Adrenal gland (tissue), 12 donors: Measurements from ENCODE around the gene UROS. TPM values are rescaled to one million over a fixed set of nuclear protein-coding genes. Genes with fewer than 3 reads are reported as not detected.

ENCODE experiments used
- DNase-seq, 7 donors: peaks; one replicate each; pipeline ENCODE4 v3.0.0-alpha.2; 2019 to 2020
- H3K27ac ChIP-seq, 5 donors: fragments of 200-600 bp; sonication (generic) in 4 of 5; 1 replicate in 3 of 5; 2 replicates in 2 of 5; pipeline versions ENCODE4 v1.5.1 to v1.8.0; 2016 to 2020; ENCODE audit warnings: mild to moderate bottlenecking in 1 of 5
- H3K27me3 ChIP-seq: fragments of 200-600 bp; 2 replicates; pipeline ENCODE4 v1.8.0; 2021
- H3K36me3 ChIP-seq, 2 donors: fragments of 200-600 bp; replicated peaks in 1 of 2; 1 replicate in 1 of 2; 2 replicates in 1 of 2; pipeline versions ENCODE4 v1.5.1 to v1.8.0; 2018 to 2022
- H3K4me1 ChIP-seq, 2 donors: fragments of 200-600 bp; replicated peaks in 1 of 2; 1 replicate in 1 of 2; 2 replicates in 1 of 2; pipeline versions ENCODE4 v1.5.1 to v1.8.0; 2018 to 2021
- H3K4me3 ChIP-seq, 4 donors: fragments of 200-600 bp; sonication (generic) in 3 of 4; one replicate each; pipeline ENCODE4 v1.5.1; 2016 to 2018
- H3K9me3 ChIP-seq, 3 donors: fragments of 200-600 bp; sonication (generic) in 1 of 3; replicated peaks in 1 of 3; 1 replicate in 2 of 3; 2 replicates in 1 of 3; pipeline versions ENCODE4 v1.5.1 to v1.8.0; 2016 to 2021
- POLR2A ChIP-seq, 2 donors: fragments of 450-650 bp; IDR thresholded peaks; one replicate each; pipeline ENCODE4 v1.6.1; 2017; ENCODE audit warnings: antibody characterized with exemption in 2 of 2, mild to moderate bottlenecking in 2 of 2, moderate library complexity in 1 of 2
- WGBS, 4 donors: extraction: QIAGEN DNeasy Blood & Tissue Kit in 2 of 4; methylation state at CpG; one replicate each; pipeline versions ENCODE4 v1.1.5 to v1.1.7; 2013 to 2017; 5-methylcytosine and 5-hydroxymethylcytosine counted together
- intact Hi-C, 2 donors: fragments of 100-400 bp; cut with DNase I; formaldehyde crosslinking; loops; one replicate each; pipeline versions ENCODE4 v1.14.1 to v1.15.0; 2022 to 2023
- polyA plus RNA-seq, 3 donors: library from polyadenylated mRNA; stranded (reverse); fragments of 200-250 nt in 2 of 3; fragments of 350-450 nt in 1 of 3; fragmentation: Illumina TruSeq in 1 of 3; extraction: RNeasy Lipid Tissue Mini Kit (QIAGEN cat#74804) in 1 of 3; gene quantifications; one replicate each; pipeline ENCODE4 v1.2.3, GENCODE V29; 2013 to 2014
- total RNA-seq, 9 donors: library from RNA; depleted of rRNA in 4 of 9; stranded (reverse); fragments of >200 nt in 4 of 9; fragments of 120-200 nt in 1 of 9; fragmentation: NEBNext Ultra II Directional in 1 of 9; extraction: Animal tissue kit (Norgen Biotek cat#: 25700) in 1 of 9; gene quantifications; one replicate each; pipeline versions ENCODE4 v1.1.0 to v1.2.4, GENCODE V29; 2013 to 2023
- TF ChIP-seq, protein P1 (sequence below), 6 experiments: fragments of 450-650 bp in 4 of 6; fragments of 200-600 bp in 2 of 6; sonication (generic) in 1 of 6; IDR thresholded peaks; 1 replicate in 5 of 6; 2 replicates in 1 of 6; pipeline versions ENCODE4 v1.5.1 to v1.8.0; 2016 to 2021; ENCODE audit warnings: antibody characterized with exemption in 6 of 6, mild to moderate bottlenecking in 2 of 6, moderate library complexity in 1 of 6
- donor health status: healthy with polysubstance abuse.
- donor health status: Bipolar disorder and iron deficiency.
- donor health status: DM: yes; HTN: yes; CAD: no.
- donor health status: DM: no; HTN: no; CAD: no.
- donor health status: DM: no; HTN: no; CAD: no.
- donor health status: DM: yes; HTN: yes; CAD: no.

The UROS gene
- total and polyA plus RNA-seq, 12 donors, result 41.1 to 122 (median 60.7) TPM

DNA sequence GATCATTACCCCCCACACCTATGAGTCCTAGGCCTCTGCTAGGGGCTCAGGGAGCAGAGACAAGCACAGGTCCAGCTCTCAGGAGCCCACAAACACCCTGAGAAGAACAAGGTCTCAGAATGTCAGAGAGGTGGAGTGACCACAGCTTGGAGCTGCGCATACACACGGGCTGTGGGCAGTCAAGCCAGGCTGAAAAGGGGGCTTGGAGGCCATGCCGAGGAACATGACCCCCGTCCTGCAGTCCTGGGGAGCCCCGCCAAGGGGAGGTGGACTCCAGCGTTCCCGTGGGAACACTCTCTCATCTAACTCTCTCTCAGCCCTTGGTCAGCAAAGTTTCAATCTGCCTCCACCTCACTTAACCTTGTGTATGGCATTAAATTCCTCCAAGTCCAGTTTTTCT lies 39.6 kb downstream of the UROS start:
- Histone ChIP-seq H3K9me3 (no peaks in the 10 kb centered on the region), H3K36me3 (peaks cover 0 to 6% of the 10 kb centered on the region in 2 donors), H3K27ac (no peak overlapping the region), H3K4me3 (no peak overlapping the region), H3K27me3 (no peaks in the 10 kb centered on the region), H3K4me1 (no peaks in the 10 kb centered on the region)
- 89 to 95% (median 91%) methylated on average over 7 of the region's 7 CpGs for WGBS, 4 donors
- DNase-seq, result peak in 1 of 7 donors; percentile 3
- intact Hi-C loops, result no loop called here
- TF ChIP-seq POLR2A (IDR thresholded peaks at IDR 0.05), result no peak
- TF ChIP-seq, protein P1, sequence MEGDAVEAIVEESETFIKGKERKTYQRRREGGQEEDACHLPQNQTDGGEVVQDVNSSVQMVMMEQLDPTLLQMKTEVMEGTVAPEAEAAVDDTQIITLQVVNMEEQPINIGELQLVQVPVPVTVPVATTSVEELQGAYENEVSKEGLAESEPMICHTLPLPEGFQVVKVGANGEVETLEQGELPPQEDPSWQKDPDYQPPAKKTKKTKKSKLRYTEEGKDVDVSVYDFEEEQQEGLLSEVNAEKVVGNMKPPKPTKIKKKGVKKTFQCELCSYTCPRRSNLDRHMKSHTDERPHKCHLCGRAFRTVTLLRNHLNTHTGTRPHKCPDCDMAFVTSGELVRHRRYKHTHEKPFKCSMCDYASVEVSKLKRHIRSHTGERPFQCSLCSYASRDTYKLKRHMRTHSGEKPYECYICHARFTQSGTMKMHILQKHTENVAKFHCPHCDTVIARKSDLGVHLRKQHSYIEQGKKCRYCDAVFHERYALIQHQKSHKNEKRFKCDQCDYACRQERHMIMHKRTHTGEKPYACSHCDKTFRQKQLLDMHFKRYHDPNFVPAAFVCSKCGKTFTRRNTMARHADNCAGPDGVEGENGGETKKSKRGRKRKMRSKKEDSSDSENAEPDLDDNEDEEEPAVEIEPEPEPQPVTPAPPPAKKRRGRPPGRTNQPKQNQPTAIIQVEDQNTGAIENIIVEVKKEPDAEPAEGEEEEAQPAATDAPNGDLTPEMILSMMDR (IDR thresholded peaks at IDR 0.05), result no peak

DNA sequence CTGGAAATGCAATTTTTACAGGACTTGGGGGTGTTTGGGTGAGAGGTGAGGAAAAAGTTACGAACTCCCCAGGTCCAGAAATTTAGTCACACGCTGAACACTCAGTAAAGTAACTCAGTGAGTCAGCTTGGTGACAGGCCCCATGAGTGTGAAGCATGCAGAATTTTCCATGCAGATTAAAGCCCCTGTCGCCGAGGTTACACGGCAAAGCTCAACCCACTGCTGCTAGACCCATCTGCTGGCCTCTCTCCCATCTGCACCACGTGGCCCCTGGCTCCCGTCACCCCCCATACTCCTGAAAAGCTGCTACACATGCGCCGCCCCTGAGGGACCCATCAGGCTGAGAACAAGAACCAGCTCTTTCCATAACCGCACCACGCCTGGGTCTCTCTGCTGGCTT lies 40.4 kb downstream of the UROS start:
- H3K4me1 ChIP-seq, result no peaks in the 10 kb centered on the region
- no peak overlapping the region for H3K4me3 ChIP-seq
- WGBS, 4 donors, result 89 to 93% (median 91%) methylated on average over 11 of the region's 11 CpGs
- no peak for DNase-seq
- intact Hi-C loops, result no loop called here
- H3K36me3 ChIP-seq, result no peaks in the 10 kb centered on the region
- TF ChIP-seq POLR2A (IDR thresholded peaks at IDR 0.05), result no peak
- TF ChIP-seq, protein P1 (IDR thresholded peaks at IDR 0.05), result no peak
- no peak overlapping the region for H3K27ac ChIP-seq
- no peaks in the 10 kb centered on the region for H3K27me3 ChIP-seq
- no peaks in the 10 kb centered on the region for H3K9me3 ChIP-seq

DNA sequence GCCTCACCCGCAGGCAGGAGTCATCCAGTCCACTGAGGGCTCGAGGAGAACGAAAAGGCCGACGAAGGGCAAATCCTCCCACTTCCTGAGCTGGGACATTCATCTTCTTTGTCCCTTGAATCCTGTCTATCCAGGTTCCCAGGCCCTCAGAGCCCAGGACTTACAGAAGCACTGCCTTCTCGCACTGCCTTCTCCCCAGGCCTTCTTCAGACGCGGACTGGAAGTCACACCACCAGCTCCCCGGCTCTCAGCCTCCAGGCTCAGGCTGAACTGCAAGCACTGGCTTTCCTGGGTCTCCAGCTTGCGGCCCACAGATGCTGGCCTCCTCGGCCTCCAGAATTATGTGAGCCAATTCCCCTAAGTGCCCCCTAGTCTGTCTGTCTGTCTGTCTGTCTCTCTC lies 41.0 kb downstream of the UROS start:
- no peak for TF ChIP-seq POLR2A (IDR thresholded peaks at IDR 0.05)
- TF ChIP-seq, protein P1 (IDR thresholded peaks at IDR 0.05), result no peak
- 84 to 93% (median 86%) methylated on average over 10 to 11 of the region's 11 CpGs for WGBS, 4 donors
- H3K36me3 ChIP-seq, result no peaks in the 10 kb centered on the region

DNA sequence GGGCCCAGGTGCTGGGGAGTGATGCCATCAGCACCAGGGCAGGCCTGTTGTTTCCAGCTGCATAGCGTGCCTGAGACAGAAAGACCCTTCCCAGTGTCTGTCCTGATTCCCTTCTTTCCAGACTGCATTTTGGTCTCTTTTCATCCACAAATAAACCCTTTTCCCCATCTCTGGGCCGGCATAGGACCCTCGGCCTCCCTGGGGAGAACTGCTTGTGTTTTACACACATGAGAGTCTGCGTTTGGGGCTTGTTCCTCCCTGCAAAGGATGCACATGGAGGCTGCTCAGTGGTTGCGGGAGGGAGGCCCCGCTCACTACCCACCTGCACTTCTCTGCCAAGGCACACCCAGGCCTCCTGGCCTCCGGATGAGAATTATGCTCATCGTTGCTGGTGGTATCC lies 41.7 kb downstream of the UROS start:
- intact Hi-C loops, result no loop called here
- 94 to 95% (median 95%) methylated on average over 4 to 8 of the region's 8 CpGs for WGBS, 4 donors
- Histone ChIP-seq H3K4me1 (no peaks in the 10 kb centered on the region), H3K9me3 (no peaks in the 10 kb centered on the region), H3K27ac (no peak overlapping the region), H3K36me3 (no peaks in the 10 kb centered on the region), H3K27me3 (no peaks in the 10 kb centered on the region), H3K4me3 (no peak overlapping the region)
- no peak for TF ChIP-seq POLR2A (IDR thresholded peaks at IDR 0.05)
- TF ChIP-seq, protein P1 (IDR thresholded peaks at IDR 0.05), result no peak
- peak in 1 of 7 donors; percentile 21 for DNase-seq

More for the DNA sequence above, 41.0 kb downstream of the UROS start:
- intact Hi-C loops, result no loop called here
- DNase-seq, result peak in 1 of 7 donors; percentile 28
- H3K9me3 ChIP-seq, result no peaks in the 10 kb centered on the region
- no peaks in the 10 kb centered on the region for H3K27me3 ChIP-seq
- H3K4me3 ChIP-seq, result no peak overlapping the region
- H3K4me1 ChIP-seq, result no peaks in the 10 kb centered on the region
- H3K27ac ChIP-seq, result no peak overlapping the region
